Fibroblast of mammary gland (primary cell): ENCODE data around the gene RGL4.

ENCODE experiments used
- DNase-seq: peaks from one replicate; pipeline ENCODE4 v3.0.0-alpha.2; 2010; ENCODE audit warnings: low read depth
- H3K4me3 ChIP-seq: 2 replicates; pipeline ENCODE4 v1.5.1; 2011; ENCODE audit warnings: low read depth, mild to moderate bottlenecking, low read length, moderate library complexity; ENCODE audit not compliant: control insufficient read depth
- TF ChIP-seq, protein P1 (sequence below): conservative IDR thresholded peaks from 2 replicates; pipeline ENCODE4 v1.5.1; 2011; ENCODE audit warnings: low read depth, low read length, inconsistent platforms; ENCODE audit not compliant: control insufficient read depth, insufficient read depth

RGL4 gene

GRCh38 chr22:23688571-23688970 is 2.2 kb upstream of the RGL4 start:
- no peak overlapping the region for H3K4me3 ChIP-seq
- TF ChIP-seq, protein P1, sequence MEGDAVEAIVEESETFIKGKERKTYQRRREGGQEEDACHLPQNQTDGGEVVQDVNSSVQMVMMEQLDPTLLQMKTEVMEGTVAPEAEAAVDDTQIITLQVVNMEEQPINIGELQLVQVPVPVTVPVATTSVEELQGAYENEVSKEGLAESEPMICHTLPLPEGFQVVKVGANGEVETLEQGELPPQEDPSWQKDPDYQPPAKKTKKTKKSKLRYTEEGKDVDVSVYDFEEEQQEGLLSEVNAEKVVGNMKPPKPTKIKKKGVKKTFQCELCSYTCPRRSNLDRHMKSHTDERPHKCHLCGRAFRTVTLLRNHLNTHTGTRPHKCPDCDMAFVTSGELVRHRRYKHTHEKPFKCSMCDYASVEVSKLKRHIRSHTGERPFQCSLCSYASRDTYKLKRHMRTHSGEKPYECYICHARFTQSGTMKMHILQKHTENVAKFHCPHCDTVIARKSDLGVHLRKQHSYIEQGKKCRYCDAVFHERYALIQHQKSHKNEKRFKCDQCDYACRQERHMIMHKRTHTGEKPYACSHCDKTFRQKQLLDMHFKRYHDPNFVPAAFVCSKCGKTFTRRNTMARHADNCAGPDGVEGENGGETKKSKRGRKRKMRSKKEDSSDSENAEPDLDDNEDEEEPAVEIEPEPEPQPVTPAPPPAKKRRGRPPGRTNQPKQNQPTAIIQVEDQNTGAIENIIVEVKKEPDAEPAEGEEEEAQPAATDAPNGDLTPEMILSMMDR, result no peak
- no peak for DNase-seq

DNA sequence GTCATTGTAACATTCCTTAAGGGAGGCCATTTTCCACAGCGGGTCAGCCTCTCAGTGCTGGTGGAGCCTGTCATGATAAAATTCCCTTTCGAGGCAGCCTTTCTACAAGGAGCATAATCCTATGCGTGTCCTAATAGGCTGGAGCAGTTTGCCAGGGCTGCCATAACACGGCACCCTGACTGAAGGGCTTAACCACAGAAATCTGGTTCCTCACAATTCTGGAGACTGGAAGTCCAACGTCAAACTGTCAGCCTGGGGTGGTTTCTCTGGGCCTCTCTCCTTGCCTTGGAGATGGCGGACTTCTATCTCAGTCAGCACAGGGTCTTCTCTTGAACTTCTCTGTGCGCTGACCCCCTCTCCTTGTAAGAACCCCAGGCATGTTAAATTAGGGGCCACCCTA is 1.4 kb upstream of the RGL4 start:
- DNase-seq, result no peak
- H3K4me3 ChIP-seq, result no peak overlapping the region
- TF ChIP-seq, protein P1, result no peak

DNA sequence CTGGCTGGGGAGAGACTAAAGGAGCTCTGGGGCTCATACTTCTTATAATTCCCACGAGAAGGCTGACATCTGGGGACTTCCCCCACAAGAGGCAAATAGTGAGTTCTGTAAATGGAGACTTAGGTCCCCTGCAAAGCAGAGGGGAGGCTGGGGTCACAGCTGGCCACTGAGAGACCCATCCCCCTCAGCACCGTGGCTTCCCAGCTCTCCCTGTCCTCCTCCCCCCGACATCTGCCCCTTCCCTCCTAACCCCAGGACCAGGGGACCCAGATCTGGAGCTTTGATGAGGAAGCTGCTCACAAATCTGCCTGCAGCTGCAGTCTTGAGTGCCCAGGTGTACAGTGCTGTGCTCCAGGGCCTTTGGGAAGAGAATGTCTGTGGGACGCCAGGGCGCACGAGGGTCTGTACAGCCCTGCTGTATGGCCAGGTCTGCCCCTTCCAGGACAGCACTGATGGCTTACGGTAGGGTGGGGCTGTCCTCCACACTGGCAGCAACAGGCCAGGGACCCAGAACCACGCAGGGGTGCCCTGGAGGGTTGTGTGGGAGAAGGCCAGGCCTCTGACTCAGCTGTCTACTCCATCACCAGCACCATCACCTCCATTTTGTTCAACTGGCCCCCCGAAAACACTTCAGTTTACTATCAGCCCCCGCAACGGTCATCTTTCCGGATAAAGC is 1.1 kb downstream of the RGL4 start:
- TF ChIP-seq, protein P1, result no peak
- DNase-seq, result no peak
- H3K4me3 ChIP-seq, result no peak overlapping the region

- DNase-seq, result no peak
- no peak overlapping the region for H3K4me3 ChIP-seq
- TF ChIP-seq, protein P1, result no peak
Observed at GRCh38 chr22:23692598-23693291, 1.9 kb downstream of the RGL4 start.

DNA sequence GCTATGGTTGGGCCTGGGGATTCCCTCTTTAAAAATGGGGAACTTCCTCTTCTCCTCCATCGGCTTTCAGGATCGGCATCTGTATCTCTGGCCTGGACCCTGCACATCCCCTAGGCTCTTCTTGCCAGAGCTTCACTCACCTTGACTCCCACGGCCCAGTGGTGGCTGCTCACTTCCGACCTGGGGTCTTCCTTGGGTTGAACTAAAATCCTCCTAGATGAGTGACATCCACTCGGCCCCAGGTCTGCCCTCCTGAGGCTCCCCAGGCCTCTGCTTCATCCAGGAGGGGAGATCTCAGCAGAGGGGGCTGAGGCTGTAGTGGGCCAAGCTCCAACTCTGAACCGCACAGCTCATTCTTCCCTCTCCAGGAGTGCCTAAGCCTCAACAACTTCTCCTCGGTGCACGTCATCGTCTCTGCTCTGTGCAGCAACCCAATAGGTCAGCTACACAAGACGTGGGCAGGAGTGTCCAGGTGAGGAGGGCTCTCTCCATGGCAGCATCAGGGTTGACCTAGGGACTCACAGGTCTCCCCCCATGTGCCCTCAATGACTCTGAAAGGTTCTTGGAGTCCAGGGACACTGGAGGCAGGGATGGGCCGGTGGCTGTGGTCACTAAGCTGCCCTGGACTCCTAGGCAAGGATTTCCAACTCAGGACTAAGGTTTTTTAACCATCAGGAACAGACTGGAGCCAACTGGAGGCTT is 3.3 kb downstream of the RGL4 start:
- TF ChIP-seq, protein P1, result no peak
- DNase-seq, result no peak

GRCh38 chr22:23695141-23695540 is 4.3 kb downstream of the RGL4 start:
- H3K4me3 ChIP-seq, result no peak overlapping the region
- no peak for DNase-seq
- TF ChIP-seq, protein P1, result no peak

More for the DNA sequence above, 3.3 kb downstream of the RGL4 start:
- no peak overlapping the region for H3K4me3 ChIP-seq
